Prostate gland (tissue), 2 donors: ENCODE data around the gene PTX3. TPM values are rescaled to one million over a fixed set of nuclear protein-coding genes. Genes with fewer than 3 reads are reported as not detected.

Experiments
- DNase-seq: peaks from one replicate; pipeline ENCODE4 v3.0.0-alpha.2; 2019; ENCODE audit warnings: low spot score
- H3K27ac ChIP-seq, 2 donors: fragments of 200-600 bp; sonication (generic); 2 replicates each; pipeline ENCODE4 v1.5.1; 2017 to 2019
- H3K27me3 ChIP-seq: fragments of 200-600 bp; sonication (generic); replicated peaks from 2 replicates; pipeline ENCODE4 v1.5.1; 2019; ENCODE audit not compliant: insufficient read depth
- H3K36me3 ChIP-seq, 2 donors: fragments of 200-600 bp; sonication (generic); 1 replicate in 1 of 2; 2 replicates in 1 of 2; pipeline versions ENCODE4 v1.5.1 to v1.8.1; 2017 to 2019
- H3K4me1 ChIP-seq: fragments of 200-600 bp; sonication (generic); replicated peaks from 2 replicates; pipeline ENCODE4 v1.5.1; 2019
- H3K4me3 ChIP-seq, 2 donors: fragments of 200-600 bp; sonication (generic); 2 replicates each; pipeline ENCODE4 v1.5.1; 2017 to 2019
- H3K9me3 ChIP-seq: fragments of 200-600 bp; sonication (generic); 2 replicates; pipeline ENCODE4 v1.5.1; 2017
- POLR2A ChIP-seq: fragments of 450-650 bp; IDR thresholded peaks from one replicate; pipeline ENCODE4 v1.6.1; 2016; ENCODE audit warnings: antibody characterized with exemption, mild to moderate bottlenecking
- POLR2AphosphoS5 ChIP-seq: sonication (generic); formaldehyde crosslinking; IDR thresholded peaks from one replicate; pipeline ENCODE4 v1.6.1; 2017; ENCODE audit warnings: antibody characterized with exemption
- WGBS: methylation state at CpG from one replicate; pipeline ENCODE4 v1.1.5; 2018; 5-methylcytosine and 5-hydroxymethylcytosine counted together
- intact Hi-C: fragments of 100-400 bp; cut with DNase I; formaldehyde crosslinking; loops from one replicate; pipeline ENCODE4 v1.14.2; 2022
- total RNA-seq, 2 donors: library from RNA; depleted of rRNA; stranded (reverse); fragments of >200 nt; gene quantifications; one replicate each; pipeline ENCODE4 v1.1.0, GENCODE V29; 2016
- TF ChIP-seq, protein P1 (sequence below), 4 experiments: fragments of 200-600 bp in 2 of 4; fragments of 450-650 bp in 2 of 4; sonication (generic) in 2 of 4; IDR thresholded peaks; 1 replicate in 3 of 4; 2 replicates in 1 of 4; pipeline ENCODE4 v1.5.1; 2016 to 2019; ENCODE audit warnings: antibody characterized with exemption in 4 of 4, mild to moderate bottlenecking in 2 of 4, moderate library complexity in 2 of 4

The PTX3 gene
- total RNA-seq, 2 donors from 2014 or later = 0.55 to 0.97 TPM

DNA sequence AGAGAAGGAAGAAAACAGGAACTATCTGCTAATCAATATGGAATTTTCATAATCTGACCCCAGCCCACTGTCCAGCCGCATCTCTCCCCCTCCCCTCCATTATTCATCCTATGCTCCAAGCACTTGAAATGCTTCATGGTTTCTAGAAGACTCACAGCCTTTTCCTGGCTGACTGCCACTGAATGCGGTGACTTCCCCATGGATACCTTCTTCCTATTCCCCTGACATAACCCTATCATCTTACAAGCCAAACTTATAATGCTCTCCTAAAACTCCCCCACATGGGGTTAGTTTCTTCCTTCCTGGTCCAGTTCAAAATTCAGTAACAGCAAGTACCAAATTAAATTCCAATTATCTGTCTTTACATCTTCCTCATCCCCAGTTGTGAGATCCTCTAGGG is 31.2 kb upstream of the PTX3 start:
- Histone ChIP-seq H3K9me3 (no peaks in the 10 kb centered on the region), H3K4me1 (no peaks in the 10 kb centered on the region), H3K27ac (no peak overlapping the region), H3K4me3 (no peak overlapping the region), H3K27me3 (no peaks in the 10 kb centered on the region), H3K36me3 (no peaks in the 10 kb centered on the region)
- no peak for DNase-seq
- WGBS = 67% methylated on average over 2 of the region's 2 CpGs
- intact Hi-C loops = no loop called here
- TF ChIP-seq POLR2A (no peak), POLR2AphosphoS5 (no peak)
- TF ChIP-seq, protein P1, sequence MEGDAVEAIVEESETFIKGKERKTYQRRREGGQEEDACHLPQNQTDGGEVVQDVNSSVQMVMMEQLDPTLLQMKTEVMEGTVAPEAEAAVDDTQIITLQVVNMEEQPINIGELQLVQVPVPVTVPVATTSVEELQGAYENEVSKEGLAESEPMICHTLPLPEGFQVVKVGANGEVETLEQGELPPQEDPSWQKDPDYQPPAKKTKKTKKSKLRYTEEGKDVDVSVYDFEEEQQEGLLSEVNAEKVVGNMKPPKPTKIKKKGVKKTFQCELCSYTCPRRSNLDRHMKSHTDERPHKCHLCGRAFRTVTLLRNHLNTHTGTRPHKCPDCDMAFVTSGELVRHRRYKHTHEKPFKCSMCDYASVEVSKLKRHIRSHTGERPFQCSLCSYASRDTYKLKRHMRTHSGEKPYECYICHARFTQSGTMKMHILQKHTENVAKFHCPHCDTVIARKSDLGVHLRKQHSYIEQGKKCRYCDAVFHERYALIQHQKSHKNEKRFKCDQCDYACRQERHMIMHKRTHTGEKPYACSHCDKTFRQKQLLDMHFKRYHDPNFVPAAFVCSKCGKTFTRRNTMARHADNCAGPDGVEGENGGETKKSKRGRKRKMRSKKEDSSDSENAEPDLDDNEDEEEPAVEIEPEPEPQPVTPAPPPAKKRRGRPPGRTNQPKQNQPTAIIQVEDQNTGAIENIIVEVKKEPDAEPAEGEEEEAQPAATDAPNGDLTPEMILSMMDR (IDR thresholded peaks at IDR 0.05) = no peak

DNA sequence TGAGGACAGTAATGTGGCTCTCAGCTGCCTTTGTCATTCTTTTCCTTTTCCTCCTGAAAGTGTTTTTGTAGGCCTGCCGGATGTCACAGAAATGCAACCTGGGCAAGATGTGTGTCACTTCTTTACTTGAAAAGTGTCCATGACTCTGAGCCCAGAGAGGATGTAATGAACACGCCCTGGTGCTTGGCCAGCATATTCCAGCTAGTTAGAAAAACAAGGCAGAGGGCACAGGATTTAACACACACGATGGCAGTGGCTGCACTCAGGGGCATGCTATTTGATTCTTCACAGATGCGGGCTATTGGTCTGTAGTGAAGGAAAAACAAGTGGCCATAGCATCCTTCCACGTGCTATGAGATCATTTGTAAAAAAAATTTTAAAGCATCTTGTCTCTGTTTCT is 30.3 kb upstream of the PTX3 start:
- Histone ChIP-seq H3K36me3 (no peaks in the 10 kb centered on the region), H3K27me3 (no peaks in the 10 kb centered on the region), H3K4me3 (no peak overlapping the region), H3K4me1 (no peaks in the 10 kb centered on the region), H3K9me3 (no peaks in the 10 kb centered on the region), H3K27ac (no peak overlapping the region)
- TF ChIP-seq POLR2A = no peak
- no peak for TF ChIP-seq POLR2AphosphoS5
- TF ChIP-seq, protein P1 (IDR thresholded peaks at IDR 0.05) = no peak
- intact Hi-C loops = no loop called here
- no peak for DNase-seq
- WGBS = 82% methylated on average over 5 of the region's 5 CpGs

DNA sequence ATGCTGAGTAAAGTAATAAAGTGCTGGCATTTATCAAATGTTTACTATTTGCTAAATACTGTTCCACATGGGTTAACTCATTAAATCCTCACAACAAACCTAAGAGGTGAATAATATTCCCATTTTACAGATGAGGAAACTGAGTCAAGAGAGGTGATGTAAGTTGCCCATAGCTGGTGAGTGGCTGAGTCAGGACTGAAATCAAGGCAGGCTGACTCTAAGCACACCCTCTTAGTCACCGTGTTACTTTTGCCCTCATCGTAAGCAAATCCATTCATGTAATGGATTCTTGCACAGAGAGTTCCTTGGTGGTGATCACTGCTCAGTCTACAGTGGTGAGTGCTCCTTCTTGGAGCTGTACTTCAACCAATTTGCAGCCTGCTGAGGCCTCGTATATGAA is 28.9 kb upstream of the PTX3 start:
- Histone ChIP-seq H3K27me3 (no peaks in the 10 kb centered on the region), H3K36me3 (no peaks in the 10 kb centered on the region), H3K4me1 (no peaks in the 10 kb centered on the region), H3K27ac (no peak overlapping the region), H3K4me3 (no peak overlapping the region), H3K9me3 (no peaks in the 10 kb centered on the region)
- no peak for TF ChIP-seq POLR2AphosphoS5
- TF ChIP-seq, protein P1 (IDR thresholded peaks at IDR 0.05) = no peak
- TF ChIP-seq POLR2A = no peak
- DNase-seq = no peak
- WGBS = 74% methylated on average over 3 of the region's 3 CpGs
- intact Hi-C loops = no loop called here

DNA sequence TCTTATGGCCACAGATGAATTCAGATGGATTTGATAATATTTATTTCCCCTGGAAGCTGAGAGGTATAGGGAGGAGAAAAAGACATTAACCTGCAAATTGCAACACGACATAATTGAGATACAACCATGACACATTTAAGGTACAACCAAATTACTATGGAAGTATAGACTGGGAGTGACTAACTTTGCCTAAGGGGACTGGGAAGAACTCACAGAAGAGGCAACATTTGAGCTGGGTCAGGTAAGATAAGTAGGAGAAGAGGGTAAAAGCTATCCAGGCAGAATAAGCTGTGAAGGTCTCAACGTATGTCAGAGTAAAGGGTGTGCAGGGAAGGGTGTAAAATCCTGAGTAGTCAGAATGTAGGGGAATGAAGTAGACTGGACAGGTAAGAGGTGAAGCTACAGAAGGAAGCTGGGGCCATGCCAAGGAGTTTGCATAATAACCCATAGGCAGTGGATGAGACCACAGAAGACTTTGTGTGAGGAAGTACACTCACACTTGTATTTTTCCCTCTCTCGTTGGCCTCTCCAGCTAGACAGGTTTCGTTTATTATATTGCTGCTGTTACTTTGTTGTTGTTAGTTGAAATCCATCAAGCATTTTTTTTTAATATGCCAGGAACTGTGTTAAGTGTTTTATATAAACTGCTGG is 28.0 kb upstream of the PTX3 start:
- Histone ChIP-seq H3K27ac (no peak overlapping the region), H3K4me1 (no peaks in the 10 kb centered on the region), H3K27me3 (no peaks in the 10 kb centered on the region), H3K9me3 (no peaks in the 10 kb centered on the region), H3K36me3 (no peaks in the 10 kb centered on the region), H3K4me3 (no peak overlapping the region)
- intact Hi-C loops = no loop called here
- TF ChIP-seq, protein P1 (IDR thresholded peaks at IDR 0.05) = no peak
- TF ChIP-seq POLR2AphosphoS5 (no peak), POLR2A (no peak)
- 85% methylated on average over 4 of the region's 4 CpGs for WGBS
- no peak for DNase-seq

DNA sequence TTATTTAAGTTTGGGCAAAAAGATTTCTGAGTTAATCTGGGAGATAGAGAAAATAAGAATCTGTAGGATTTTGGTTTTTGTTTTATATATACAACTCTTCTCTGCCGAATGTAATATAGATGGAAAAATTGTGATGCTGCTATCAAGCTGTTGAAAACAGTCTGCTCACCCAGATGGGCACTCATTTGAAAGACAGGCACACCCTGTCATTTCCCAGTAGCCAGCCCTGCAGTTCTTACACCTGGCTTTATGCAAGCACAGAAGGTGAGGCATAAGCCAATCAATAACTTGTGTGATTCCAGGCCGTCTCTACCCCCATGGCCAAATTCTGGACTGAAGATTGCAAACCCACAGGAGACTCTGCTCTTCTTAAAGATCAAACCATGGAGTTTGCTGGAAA is 27.1 kb upstream of the PTX3 start:
- Histone ChIP-seq H3K4me1 (no peaks in the 10 kb centered on the region), H3K4me3 (no peak overlapping the region), H3K27me3 (no peaks in the 10 kb centered on the region), H3K9me3 (no peaks in the 10 kb centered on the region), H3K36me3 (no peaks in the 10 kb centered on the region), H3K27ac (no peak overlapping the region)
- TF ChIP-seq, protein P1 (IDR thresholded peaks at IDR 0.05) = no peak
- TF ChIP-seq POLR2AphosphoS5 (no peak), POLR2A (no peak)
- intact Hi-C loops = no loop called here
- no peak for DNase-seq
- WGBS = 88% methylated on average over 2 of the region's 2 CpGs
